ENCODE results near the gene ZNF606.

ZNF606 gene

GRCh38 chr19:58022283-58022660 is 19.7 kb upstream of the ZNF606 start:
- H3K27me3 ChIP-seq (replicated peaks): no peaks in the 10 kb centered on the region
- H3K36me3 ChIP-seq (replicated peaks): no peaks in the 10 kb centered on the region
- no peak for DNase-seq
- in situ Hi-C loops (cut with HindIII; ENCODE audit: low pct_ligation_motif_present, low sequenced_read_pairs): no loop called here
- no peak overlapping the region for H3K4me3 ChIP-seq (ENCODE audit: low read depth, low read length)
- TF ChIP-seq CTCF (IDR thresholded peaks at IDR 0.05; ENCODE audit: low read depth, low read length, missing control alignments): no peak
- no peak overlapping the region for H3K27ac ChIP-seq

- Histone ChIP-seq H3K36me3 (replicated peaks) (no peaks in the 10 kb centered on the region), H3K27me3 (replicated peaks) (no peaks in the 10 kb centered on the region), H3K27ac (no peak overlapping the region), H3K4me3 (ENCODE audit: low read depth, low read length) (no peak overlapping the region)
- peak; percentile 9 for DNase-seq
- in situ Hi-C loops (cut with HindIII; ENCODE audit: low pct_ligation_motif_present, low sequenced_read_pairs): no loop called here
- peak; percentile 52 for TF ChIP-seq CTCF (IDR thresholded peaks at IDR 0.05; ENCODE audit: low read depth, low read length, missing control alignments)
These were observed 19.1 kb upstream of the ZNF606 start for GRCh38 chr19:58021541-58022282.

GRCh38 chr19:58020129-58020528 is 17.5 kb upstream of the ZNF606 start:
- DNase-seq: no peak
- no peak for TF ChIP-seq CTCF (IDR thresholded peaks at IDR 0.05; ENCODE audit: low read depth, low read length, missing control alignments)
- in situ Hi-C loops (cut with HindIII; ENCODE audit: low pct_ligation_motif_present, low sequenced_read_pairs): no loop called here
- Histone ChIP-seq H3K27me3 (replicated peaks) (no peaks in the 10 kb centered on the region), H3K4me3 (ENCODE audit: low read depth, low read length) (no peak overlapping the region), H3K27ac (no peak overlapping the region), H3K36me3 (replicated peaks) (no peaks in the 10 kb centered on the region)

- DNase-seq: no peak
- in situ Hi-C loops (cut with HindIII; ENCODE audit: low pct_ligation_motif_present, low sequenced_read_pairs): no loop called here
- H3K4me3 ChIP-seq (ENCODE audit: low read depth, low read length): no peak overlapping the region
- no peak for TF ChIP-seq CTCF (IDR thresholded peaks at IDR 0.05; ENCODE audit: low read depth, low read length, missing control alignments)
- no peaks in the 10 kb centered on the region for H3K36me3 ChIP-seq (replicated peaks)
- H3K27ac ChIP-seq: no peak overlapping the region
- H3K27me3 ChIP-seq (replicated peaks): no peaks in the 10 kb centered on the region
These were observed 11.5 kb upstream of the ZNF606 start for GRCh38 chr19:58014141-58014540.

GRCh38 chr19:58010507-58010906 is 7.9 kb upstream of the ZNF606 start:
- in situ Hi-C loops (cut with HindIII; ENCODE audit: low pct_ligation_motif_present, low sequenced_read_pairs): no loop called here
- H3K27me3 ChIP-seq (replicated peaks): no peaks in the 10 kb centered on the region
- H3K27ac ChIP-seq: no peak overlapping the region
- DNase-seq: no peak
- no peak for TF ChIP-seq CTCF (IDR thresholded peaks at IDR 0.05; ENCODE audit: low read depth, low read length, missing control alignments)
- peaks cover 9% of the 10 kb centered on the region for H3K36me3 ChIP-seq (replicated peaks)
- no peak overlapping the region for H3K4me3 ChIP-seq (ENCODE audit: low read depth, low read length)
